HEK293 (cell line): ENCODE results near the gene PHTF1.

Experiments
- CTCF ChIP-seq: fragments of 450-650 bp; formaldehyde crosslinking; IDR thresholded peaks from 2 replicates; pipeline ENCODE4 v1.5.1; 2016; ENCODE audit warnings: missing biosample characterization, missing genetic modification characterization
- SCRT2 ChIP-seq: fragments of 450-650 bp; formaldehyde crosslinking; IDR thresholded peaks from 2 replicates; pipeline ENCODE4 v1.5.1; 2016; ENCODE audit warnings: missing biosample characterization, missing genetic modification characterization
- ZNF629 ChIP-seq: fragments of 450-650 bp; formaldehyde crosslinking; IDR thresholded peaks from 2 replicates; pipeline ENCODE4 v1.5.1; 2017; ENCODE audit warnings: missing biosample characterization, missing genetic modification characterization
- ZNF692 ChIP-seq: fragments of 450-650 bp; formaldehyde crosslinking; IDR thresholded peaks from 2 replicates; pipeline ENCODE4 v1.5.1; 2016; ENCODE audit warnings: missing biosample characterization, missing genetic modification characterization
- ZNF768 ChIP-seq: fragments of 450-650 bp; formaldehyde crosslinking; IDR thresholded peaks from 2 replicates; pipeline ENCODE4 v1.5.1; 2018; ENCODE audit warnings: missing biosample characterization, mild to moderate bottlenecking, missing genetic modification characterization

GRCh38 chr1:113784104-113784779 lies 25.0 kb upstream of the PHTF1 start:
- TF ChIP-seq ZNF768 (tag by site-specific recombination) (no peak), ZNF692 (tag by site-specific recombination) (no peak), CTCF (tag by site-specific recombination) (no peak), SCRT2 (tag by site-specific recombination) (no peak), ZNF629 (no peak)
